GM12878 (cell line): ENCODE results near the gene ASB10. TPM values are rescaled to one million over a fixed set of nuclear protein-coding genes. Genes with fewer than 3 reads are reported as not detected.

Experiments
- CBX5 ChIP-seq: sonication (generic); IDR thresholded peaks from 2 replicates; pipeline ENCODE4 v1.6.1; 2016; ENCODE audit warnings: low read depth, moderate library complexity, mild to moderate bottlenecking, inconsistent platforms
- CEBPB ChIP-seq, 2 experiments: fragments of 150-350 bp in 1 of 2; IDR thresholded peaks; 2 replicates each; pipeline ENCODE4 v1.6.1; 2012 to 2014; ENCODE audit warnings: low read depth in 2 of 2, low read length in 2 of 2, borderline replicate concordance in 1 of 2, inconsistent platforms in 1 of 2
- CHD2 ChIP-seq: IDR thresholded peaks from 2 replicates; pipeline ENCODE4 v1.6.1; 2011; ENCODE audit warnings: low read depth, low read length, improper control_type of control experiment, borderline replicate concordance
- CREB1 ChIP-seq: IDR thresholded peaks from 2 replicates; pipeline ENCODE4 v1.6.1; 2012; ENCODE audit warnings: low read depth, mild to moderate bottlenecking, inconsistent platforms
- EGR1 ChIP-seq, 2 experiments: IDR thresholded peaks; 1 replicate in 1 of 2; 2 replicates in 1 of 2; pipeline ENCODE4 v1.6.1; 2011 to 2012; ENCODE audit warnings: low read depth in 2 of 2, low read length in 2 of 2, borderline replicate concordance in 1 of 2, mild to moderate bottlenecking in 1 of 2, moderate library complexity in 1 of 2
- ESRRA ChIP-seq: IDR thresholded peaks from 2 replicates; pipeline ENCODE4 v1.6.1; 2012; ENCODE audit warnings: mild to moderate bottlenecking, low read length, improper control_type of control experiment
- GATAD2B ChIP-seq: fragments of 450-650 bp; conservative IDR thresholded peaks from 2 replicates; pipeline ENCODE4 v1.6.1; 2017; ENCODE audit warnings: low read depth, mild to moderate bottlenecking, moderate library complexity
- HCFC1 ChIP-seq: fragments of 150-350 bp; IDR thresholded peaks from 2 replicates; pipeline ENCODE4 v1.6.1; 2014; ENCODE audit warnings: low read length
- HDAC6 ChIP-seq: fragments of 200-600 bp; sonication (generic); IDR thresholded peaks from one replicate; pipeline ENCODE4 v1.8.0; 2017; ENCODE audit warnings: antibody characterized with exemption; ENCODE audit not compliant: unreplicated experiment
- HDGF ChIP-seq: fragments of 450-650 bp; IDR thresholded peaks from 2 replicates; pipeline ENCODE4 v1.6.1; 2016; ENCODE audit warnings: antibody characterized with exemption
- IKZF2 ChIP-seq, 2 experiments: fragments of 450-650 bp; IDR thresholded peaks; 2 replicates each; pipeline ENCODE4 v1.6.1; 2017; ENCODE audit warnings: mild to moderate bottlenecking in 2 of 2, moderate library complexity in 2 of 2
- MAX ChIP-seq: IDR thresholded peaks from 2 replicates; pipeline ENCODE4 v1.6.1; 2012; ENCODE audit warnings: low read depth, low read length, improper control_type of control experiment
- MEF2B ChIP-seq: fragments of 450-650 bp; IDR thresholded peaks from 2 replicates; pipeline ENCODE4 v1.6.1; 2018; ENCODE audit warnings: mild to moderate bottlenecking, moderate library complexity; ENCODE audit not compliant: partially characterized antibody, poor library complexity, severe bottlenecking
- MTA2 ChIP-seq: fragments of 450-650 bp; IDR thresholded peaks from 2 replicates; pipeline ENCODE4 v1.6.1; 2016; ENCODE audit warnings: low read depth, mild to moderate bottlenecking, moderate library complexity
- MXI1 ChIP-seq: fragments of 150-350 bp; IDR thresholded peaks from 2 replicates; pipeline ENCODE4 v1.6.1; 2011; ENCODE audit warnings: low read depth, mild to moderate bottlenecking, inconsistent platforms, low read length, improper control_type of control experiment
- NBN ChIP-seq: fragments of 450-650 bp; IDR thresholded peaks from 2 replicates; pipeline ENCODE4 v1.6.1; 2016
- POLR2AphosphoS5 ChIP-seq: IDR thresholded peaks from 2 replicates; pipeline ENCODE4 v1.6.1; 2011; ENCODE audit warnings: mild to moderate bottlenecking, low read length, inconsistent platforms
- POU2F2 ChIP-seq: IDR thresholded peaks from 3 replicates; pipeline ENCODE4 v1.6.1; 2011; ENCODE audit warnings: low read depth, mild to moderate bottlenecking, low read length, borderline replicate concordance
- RELA ChIP-seq: fragments of 450-650 bp; IDR thresholded peaks from 2 replicates; pipeline ENCODE4 v1.8.0; 2014; ENCODE audit warnings: borderline replicate concordance; ENCODE audit not compliant: partially characterized antibody
- RUNX3 ChIP-seq: IDR thresholded peaks from 2 replicates; pipeline ENCODE4 v1.6.1; 2012; ENCODE audit warnings: low read length, inconsistent platforms
- SIX5 ChIP-seq: IDR thresholded peaks from 2 replicates; pipeline ENCODE4 v1.6.1; 2011; ENCODE audit warnings: mild to moderate bottlenecking, low read depth, low read length, moderate library complexity; ENCODE audit not compliant: severe bottlenecking
- SMARCA5 ChIP-seq: fragments of 450-650 bp; IDR thresholded peaks from 2 replicates; pipeline ENCODE4 v1.6.1; 2017; ENCODE audit warnings: mild to moderate bottlenecking
- SP1 ChIP-seq: IDR thresholded peaks from one replicate; pipeline ENCODE4 v1.6.1; 2011; ENCODE audit warnings: low read depth, low read length
- SPI1 ChIP-seq: IDR thresholded peaks from 2 replicates; pipeline ENCODE4 v1.6.1; 2011; ENCODE audit warnings: low read depth, mild to moderate bottlenecking, low read length, moderate library complexity, borderline replicate concordance; ENCODE audit not compliant: insufficient read depth
- TAF1 ChIP-seq: IDR thresholded peaks from 2 replicates; pipeline ENCODE4 v1.6.1; 2011; ENCODE audit warnings: mild to moderate bottlenecking, low read depth, low read length, borderline replicate concordance
- YBX1 ChIP-seq: fragments of 450-650 bp; IDR thresholded peaks from 2 replicates; pipeline ENCODE4 v1.6.1; 2016; ENCODE audit warnings: antibody characterized with exemption
- YY1 ChIP-seq: IDR thresholded peaks from 2 replicates; pipeline ENCODE4 v1.6.1; 2011; ENCODE audit warnings: low read depth, mild to moderate bottlenecking, low read length
- ZNF207 ChIP-seq: fragments of 450-650 bp; IDR thresholded peaks from 2 replicates; pipeline ENCODE4 v1.6.1; 2014; ENCODE audit warnings: antibody characterized with exemption, mild to moderate bottlenecking, borderline replicate concordance
- polyA plus RNA-seq, 11 experiments: library from polyadenylated mRNA; depleted of rRNA in 4 of 11; unstranded in 6 of 11; stranded (reverse) in 5 of 11; fragments of >200 nt; fragmentation: Nextera tagmentation in 4 of 11; fragmentation: Illumina TruSeq in 1 of 11; extraction: Ambion mirVana in 4 of 11; extraction: Trizol in 1 of 11; gene quantifications; 1 replicate in 1 of 11; 2 replicates in 10 of 11; pipeline versions ENCODE4 v1.2.1 to v1.2.3, GENCODE V29; 2011 to 2016; ENCODE audit warnings: inconsistent platforms in 2 of 11, missing spikeins in 2 of 11, low read depth in 1 of 11
- total RNA-seq, 4 experiments: library from RNA; depleted of rRNA in 3 of 4; stranded (reverse); fragments of >200 nt in 3 of 4; fragmentation: Illumina TruSeq in 1 of 4; extraction: Trizol in 1 of 4; gene quantifications; 2 replicates each; pipeline versions ENCODE4 v1.2.1 to v1.2.3, GENCODE V29; 2013 to 2021
- TF ChIP-seq, protein P1 (sequence below): fragments of 450-650 bp; IDR thresholded peaks from 2 replicates; pipeline ENCODE4 v1.6.1; 2016; ENCODE audit warnings: mild to moderate bottlenecking
- TF ChIP-seq, protein P2 (sequence below): IDR thresholded peaks from 2 replicates; pipeline ENCODE4 v1.6.1; 2011; ENCODE audit warnings: mild to moderate bottlenecking, low read depth, low read length, moderate library complexity; ENCODE audit not compliant: insufficient replicate concordance

Gene ASB10
- total and polyA plus RNA-seq, 10 of the 15 experiments (the other 5 are each of a cell fraction or from before 2014, with no cell fraction given), result not detected

DNA sequence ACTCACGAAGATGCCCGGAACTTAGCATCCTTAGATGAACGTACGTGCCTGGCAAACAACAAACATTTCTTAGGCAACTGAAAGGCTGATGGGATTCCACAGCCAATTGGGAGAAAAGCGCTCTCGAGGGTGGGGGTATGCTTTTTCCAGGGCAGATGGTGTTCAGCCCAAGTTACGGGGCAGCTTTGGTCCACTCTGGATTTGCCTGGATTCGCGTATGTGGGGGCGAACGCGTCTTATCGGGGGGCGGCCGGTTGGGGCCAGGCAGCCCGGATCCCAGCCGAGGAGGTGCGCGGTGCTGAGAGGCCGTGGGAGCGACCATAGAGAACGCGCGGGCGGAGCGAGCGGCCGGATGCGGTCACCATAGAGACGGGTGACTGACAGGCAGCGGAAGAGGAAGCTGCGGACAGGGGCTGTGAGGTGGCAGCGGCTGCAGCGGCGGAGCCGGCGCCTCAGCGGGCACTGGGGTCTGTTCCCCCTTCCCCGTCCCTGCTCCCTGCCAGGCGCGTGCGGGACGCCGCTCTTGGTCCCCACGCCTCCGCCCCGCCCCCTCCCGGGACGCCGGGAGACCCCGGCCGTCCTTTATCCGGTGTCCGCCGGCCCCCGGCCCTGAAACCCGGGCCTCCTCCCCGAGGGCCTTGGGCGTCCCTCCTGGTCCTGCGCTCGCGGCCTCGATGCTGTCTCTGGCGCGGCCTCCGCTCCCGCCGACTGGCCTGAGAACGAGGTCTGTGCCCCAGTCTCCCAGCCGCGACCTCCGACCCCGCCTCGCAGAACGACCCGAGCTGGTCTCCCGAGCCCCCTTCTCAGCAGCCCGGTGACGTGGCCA is 45.3 kb upstream of the ASB10 start, which contains the start of gene CHPF2 (continued):
- peak; percentile 23 for TF ChIP-seq RELA
- TF ChIP-seq HCFC1, result peak; percentile 49
- peak; percentile 72; the same call in 2 of the 3 replicates for TF ChIP-seq POU2F2
- peak; percentile 43; the same call in 1 of the 2 replicates for TF ChIP-seq CREB1
- peak; percentile 87; the same call in 1 of the 2 replicates for TF ChIP-seq TAF1
- TF ChIP-seq CBX5, result no peak
- peak in 1 of 2 experiments; percentile 68; a peak in 1 of 3 replicates for TF ChIP-seq EGR1 (IDR thresholded peaks at IDR 0.05; ENCODE audit: borderline replicate concordance in 1 of 2, low read depth in 2 of 2, low read length in 2 of 2)
- TF ChIP-seq GATAD2B, result peak; percentile 60; the same call in 1 of the 2 replicates
- TF ChIP-seq SP1, result peak; percentile 45
- TF ChIP-seq CHD2, result peak; percentile 26; the same call in 1 of the 2 replicates
- TF ChIP-seq, protein P1, sequence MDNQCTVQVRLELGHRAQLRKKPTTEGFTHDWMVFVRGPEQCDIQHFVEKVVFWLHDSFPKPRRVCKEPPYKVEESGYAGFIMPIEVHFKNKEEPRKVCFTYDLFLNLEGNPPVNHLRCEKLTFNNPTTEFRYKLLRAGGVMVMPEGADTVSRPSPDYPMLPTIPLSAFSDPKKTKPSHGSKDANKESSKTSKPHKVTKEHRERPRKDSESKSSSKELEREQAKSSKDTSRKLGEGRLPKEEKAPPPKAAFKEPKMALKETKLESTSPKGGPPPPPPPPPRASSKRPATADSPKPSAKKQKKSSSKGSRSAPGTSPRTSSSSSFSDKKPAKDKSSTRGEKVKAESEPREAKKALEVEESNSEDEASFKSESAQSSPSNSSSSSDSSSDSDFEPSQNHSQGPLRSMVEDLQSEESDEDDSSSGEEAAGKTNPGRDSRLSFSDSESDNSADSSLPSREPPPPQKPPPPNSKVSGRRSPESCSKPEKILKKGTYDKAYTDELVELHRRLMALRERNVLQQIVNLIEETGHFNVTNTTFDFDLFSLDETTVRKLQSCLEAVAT, result 0 out of 2 replicates have a peak, but pooled peaks have one; percentile 22
- no peak for TF ChIP-seq CEBPB (IDR thresholded peaks at IDR 0.05; ENCODE audit: borderline replicate concordance in 1 of 2, low read depth in 2 of 2, low read length in 2 of 2)
- peak; percentile 62 for TF ChIP-seq MXI1
- TF ChIP-seq YBX1, result no peak
- TF ChIP-seq, protein P2, sequence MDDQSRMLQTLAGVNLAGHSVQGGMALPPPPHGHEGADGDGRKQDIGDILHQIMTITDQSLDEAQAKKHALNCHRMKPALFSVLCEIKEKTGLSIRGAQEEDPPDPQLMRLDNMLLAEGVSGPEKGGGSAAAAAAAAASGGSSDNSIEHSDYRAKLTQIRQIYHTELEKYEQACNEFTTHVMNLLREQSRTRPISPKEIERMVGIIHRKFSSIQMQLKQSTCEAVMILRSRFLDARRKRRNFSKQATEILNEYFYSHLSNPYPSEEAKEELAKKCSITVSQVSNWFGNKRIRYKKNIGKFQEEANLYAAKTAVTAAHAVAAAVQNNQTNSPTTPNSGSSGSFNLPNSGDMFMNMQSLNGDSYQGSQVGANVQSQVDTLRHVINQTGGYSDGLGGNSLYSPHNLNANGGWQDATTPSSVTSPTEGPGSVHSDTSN, result peak; percentile 97
- TF ChIP-seq MAX, result peak; percentile 43
- TF ChIP-seq MEF2B, result peak; percentile 6
- no peak for TF ChIP-seq HDAC6
- TF ChIP-seq SMARCA5, result peak; percentile 55; the same call in 1 of the 2 replicates
- no peak for TF ChIP-seq SIX5
- TF ChIP-seq ESRRA, result no peak
- peak; percentile 78; the same call in 1 of the 2 replicates for TF ChIP-seq HDGF
- TF ChIP-seq ZNF207, result no peak
- TF ChIP-seq MTA2, result no peak
- TF ChIP-seq SPI1, result peak; percentile 69; the same call in 1 of the 2 replicates
- 0 out of 2 replicates have a peak, but pooled peaks have one; percentile 25 for TF ChIP-seq NBN
- 0 out of 4 replicates have a peak, but pooled peaks of 1 of the 2 experiments have one; percentile 33 for TF ChIP-seq IKZF2 (IDR thresholded peaks at IDR 0.05)
- TF ChIP-seq POLR2AphosphoS5, result peak; percentile 89
- TF ChIP-seq YY1, result peak; percentile 30; the same call in 1 of the 2 replicates
- peak; percentile 90 for TF ChIP-seq RUNX3
